ENCODE data around the gene FPR3.
"Not testable (repeated sequence)": the region's sequence is repeated elsewhere in the genome, so short reads cannot be mapped to it uniquely, and the experiment has no call there.

Gene FPR3

DNA sequence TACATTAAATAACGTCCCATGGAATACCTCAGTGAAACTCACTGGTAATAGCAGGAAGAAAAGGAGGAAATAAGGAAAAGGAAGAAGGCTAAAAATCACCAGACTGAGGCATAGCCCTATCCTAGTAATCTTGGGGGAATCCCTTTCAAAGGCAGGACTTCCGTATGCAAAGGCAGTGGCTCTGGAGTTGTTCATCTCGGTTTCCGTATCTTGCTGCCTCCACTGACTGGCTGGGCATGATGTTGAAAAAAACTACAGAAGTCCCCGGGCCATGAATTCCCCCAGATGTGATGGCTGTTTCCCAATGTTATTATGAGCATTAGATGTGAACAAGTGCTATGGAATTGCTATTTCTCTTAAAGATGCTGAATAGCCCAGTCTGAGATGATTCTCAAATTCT, 28.5 kb upstream of the FPR3 start:
- DNase-seq = no peak
- no peak overlapping the region for H3K27ac ChIP-seq
- in situ Hi-C loops (cut with HindIII; ENCODE audit: low pct_ligation_motif_present, low sequenced_read_pairs) = no loop called here
- H3K27me3 ChIP-seq (replicated peaks) = no peaks in the 10 kb centered on the region
- H3K36me3 ChIP-seq (replicated peaks) = no peaks in the 10 kb centered on the region
- no peak overlapping the region for H3K4me3 ChIP-seq (ENCODE audit: low read depth, low read length)
- TF ChIP-seq, protein P1, sequence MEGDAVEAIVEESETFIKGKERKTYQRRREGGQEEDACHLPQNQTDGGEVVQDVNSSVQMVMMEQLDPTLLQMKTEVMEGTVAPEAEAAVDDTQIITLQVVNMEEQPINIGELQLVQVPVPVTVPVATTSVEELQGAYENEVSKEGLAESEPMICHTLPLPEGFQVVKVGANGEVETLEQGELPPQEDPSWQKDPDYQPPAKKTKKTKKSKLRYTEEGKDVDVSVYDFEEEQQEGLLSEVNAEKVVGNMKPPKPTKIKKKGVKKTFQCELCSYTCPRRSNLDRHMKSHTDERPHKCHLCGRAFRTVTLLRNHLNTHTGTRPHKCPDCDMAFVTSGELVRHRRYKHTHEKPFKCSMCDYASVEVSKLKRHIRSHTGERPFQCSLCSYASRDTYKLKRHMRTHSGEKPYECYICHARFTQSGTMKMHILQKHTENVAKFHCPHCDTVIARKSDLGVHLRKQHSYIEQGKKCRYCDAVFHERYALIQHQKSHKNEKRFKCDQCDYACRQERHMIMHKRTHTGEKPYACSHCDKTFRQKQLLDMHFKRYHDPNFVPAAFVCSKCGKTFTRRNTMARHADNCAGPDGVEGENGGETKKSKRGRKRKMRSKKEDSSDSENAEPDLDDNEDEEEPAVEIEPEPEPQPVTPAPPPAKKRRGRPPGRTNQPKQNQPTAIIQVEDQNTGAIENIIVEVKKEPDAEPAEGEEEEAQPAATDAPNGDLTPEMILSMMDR (IDR thresholded peaks at IDR 0.05; ENCODE audit: low read depth, low read length, missing control alignments) = no peak

DNA sequence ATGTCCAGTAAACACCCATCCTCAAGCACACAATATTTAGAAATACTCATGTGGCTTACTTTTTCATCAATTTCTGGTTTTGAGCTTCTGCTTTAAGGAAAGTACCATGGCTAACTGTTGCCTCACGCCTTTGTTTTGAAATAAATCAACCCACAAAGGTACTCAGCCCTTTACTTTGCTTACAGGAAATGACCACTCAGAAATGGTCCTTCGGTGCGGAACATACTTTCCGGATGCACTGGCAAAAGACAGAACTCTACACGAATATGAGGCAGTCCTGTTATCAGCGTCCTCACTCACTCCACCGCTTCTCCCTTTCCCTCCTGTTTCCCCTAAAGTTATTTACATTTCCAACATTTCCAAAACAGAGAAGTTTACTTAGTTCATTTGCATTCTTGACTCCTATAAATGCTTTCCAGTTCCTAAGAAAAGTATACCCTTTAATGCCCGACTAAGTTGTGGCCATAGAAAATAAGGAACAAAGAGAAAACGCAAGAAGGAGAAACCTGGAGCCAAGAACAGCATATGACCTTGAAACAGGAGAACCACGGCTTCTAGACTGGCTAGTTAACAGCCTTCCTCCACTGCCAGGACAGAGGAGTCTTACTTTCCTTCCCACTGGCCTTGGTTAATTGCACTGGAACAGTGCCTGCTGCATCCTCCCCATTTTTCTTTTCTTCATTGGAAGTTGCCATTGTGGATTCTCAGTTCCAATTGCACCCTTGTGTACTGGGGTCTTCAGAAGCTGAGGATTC, 23.4 kb upstream of the FPR3 start:
- TF ChIP-seq, protein P1 (IDR thresholded peaks at IDR 0.05; ENCODE audit: low read depth, low read length, missing control alignments) = no peak
- in situ Hi-C loops (cut with HindIII; ENCODE audit: low pct_ligation_motif_present, low sequenced_read_pairs) = no loop called here
- no peak overlapping the region for H3K27ac ChIP-seq

DNA sequence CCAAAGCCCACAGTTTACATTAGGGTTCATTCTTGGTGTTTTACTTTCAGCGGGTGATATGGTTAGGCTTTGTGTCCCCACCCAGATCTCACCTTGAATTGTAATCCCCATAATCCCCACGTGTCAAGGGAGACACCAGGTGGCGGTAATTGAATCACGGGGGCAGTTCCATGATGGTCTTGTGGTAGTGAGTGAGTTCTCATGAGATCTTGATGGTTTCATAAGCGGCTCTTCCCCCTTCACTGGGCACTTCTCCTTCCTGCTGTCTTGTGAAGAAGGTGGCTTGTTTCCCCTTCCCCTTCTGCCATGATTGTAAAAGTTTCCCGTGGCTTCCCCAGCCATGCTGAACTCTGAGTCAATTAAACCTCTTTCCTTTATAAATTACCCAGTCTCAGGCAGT, 22.0 kb upstream of the FPR3 start:
- in situ Hi-C loops (cut with HindIII; ENCODE audit: low pct_ligation_motif_present, low sequenced_read_pairs) = no loop called here
- H3K27ac ChIP-seq = no peak overlapping the region
- no peak overlapping the region for H3K4me3 ChIP-seq (ENCODE audit: low read depth, low read length)
- no peaks in the 10 kb centered on the region for H3K36me3 ChIP-seq (replicated peaks)
- H3K27me3 ChIP-seq (replicated peaks) = no peaks in the 10 kb centered on the region
- DNase-seq = no peak
- TF ChIP-seq, protein P1 (IDR thresholded peaks at IDR 0.05; ENCODE audit: low read depth, low read length, missing control alignments) = no peak

More for the DNA sequence above, 23.4 kb upstream of the FPR3 start:
- H3K4me3 ChIP-seq (ENCODE audit: low read depth, low read length) = no peak overlapping the region
- H3K36me3 ChIP-seq (replicated peaks) = no peaks in the 10 kb centered on the region
- no peak for DNase-seq
- no peaks in the 10 kb centered on the region for H3K27me3 ChIP-seq (replicated peaks)

DNA sequence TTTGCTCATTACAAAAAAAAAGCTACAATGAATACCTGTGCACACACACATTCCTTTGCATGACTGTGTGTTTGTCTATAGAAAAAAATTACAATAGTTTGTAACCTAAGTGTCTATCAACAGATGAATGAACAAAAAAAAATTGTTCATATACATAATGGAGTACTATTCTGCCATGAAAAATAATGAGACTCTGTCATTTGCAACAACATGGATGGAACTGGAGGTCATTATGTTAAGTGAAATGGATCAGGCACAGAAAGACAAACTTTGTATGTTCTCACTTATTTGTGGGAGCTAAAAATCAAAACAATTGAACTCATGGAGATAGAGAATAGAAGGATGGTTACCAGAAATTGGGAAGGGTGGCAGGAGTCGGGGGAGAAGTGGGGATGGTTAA, 18.4 kb upstream of the FPR3 start:
- H3K27ac ChIP-seq; H3K4me3 ChIP-seq (ENCODE audit: low read depth, low read length); DNase-seq; H3K27me3 ChIP-seq (replicated peaks); in situ Hi-C loops (cut with HindIII; ENCODE audit: low pct_ligation_motif_present, low sequenced_read_pairs); H3K36me3 ChIP-seq (replicated peaks): not testable (repeated sequence)

DNA sequence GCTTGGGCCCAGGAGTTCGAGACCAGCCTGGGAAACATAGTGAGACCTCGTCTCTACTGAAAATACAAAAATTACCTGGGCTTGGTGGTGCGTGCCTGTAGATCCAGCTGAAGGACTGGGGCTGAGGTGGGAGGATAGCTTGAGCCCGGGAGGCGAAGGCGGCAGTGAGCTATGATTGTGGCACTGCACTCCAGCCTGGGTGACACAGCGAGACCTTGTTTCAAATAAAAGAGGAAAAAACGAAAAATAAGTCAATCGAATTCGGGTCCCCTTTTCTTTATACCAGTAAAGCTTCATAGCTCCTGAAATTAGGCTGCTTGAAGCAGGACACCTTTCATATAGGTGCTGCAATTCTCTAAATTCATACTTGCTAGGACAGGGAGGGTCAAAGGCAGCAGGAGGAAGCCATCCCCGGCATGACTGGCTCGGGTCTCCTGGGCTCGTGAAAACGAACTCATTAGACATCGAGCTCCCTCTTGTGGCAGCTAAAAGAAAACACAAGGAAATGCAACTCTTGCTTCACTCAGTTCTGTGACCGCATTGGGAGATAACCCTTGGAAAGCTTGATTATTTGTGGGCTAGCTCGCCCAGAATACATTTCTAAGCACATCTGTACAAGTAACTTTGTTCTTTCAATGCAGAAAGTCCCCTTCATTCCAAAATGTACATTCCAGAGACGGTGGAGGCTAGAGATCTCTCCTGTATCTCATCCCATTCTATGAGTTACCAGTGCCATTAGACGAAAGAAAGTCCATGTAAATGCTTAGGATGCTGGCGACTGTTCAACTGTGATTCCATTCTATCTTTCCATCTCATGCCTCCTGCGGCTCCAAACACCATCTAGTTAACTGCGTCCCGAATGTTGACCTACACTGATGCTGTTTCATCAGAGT, 17.1 kb upstream of the FPR3 start:
- Histone ChIP-seq H3K27me3 (replicated peaks) (no peaks in the 10 kb centered on the region), H3K36me3 (replicated peaks) (no peaks in the 10 kb centered on the region), H3K27ac (no peak overlapping the region), H3K4me3 (ENCODE audit: low read depth, low read length) (no peak overlapping the region)
- peak; percentile 67 for DNase-seq
- TF ChIP-seq, protein P1 (IDR thresholded peaks at IDR 0.05; ENCODE audit: low read depth, low read length, missing control alignments) = peak; percentile 80
- in situ Hi-C loops (cut with HindIII; ENCODE audit: low pct_ligation_motif_present, low sequenced_read_pairs) = no loop called here

DNA sequence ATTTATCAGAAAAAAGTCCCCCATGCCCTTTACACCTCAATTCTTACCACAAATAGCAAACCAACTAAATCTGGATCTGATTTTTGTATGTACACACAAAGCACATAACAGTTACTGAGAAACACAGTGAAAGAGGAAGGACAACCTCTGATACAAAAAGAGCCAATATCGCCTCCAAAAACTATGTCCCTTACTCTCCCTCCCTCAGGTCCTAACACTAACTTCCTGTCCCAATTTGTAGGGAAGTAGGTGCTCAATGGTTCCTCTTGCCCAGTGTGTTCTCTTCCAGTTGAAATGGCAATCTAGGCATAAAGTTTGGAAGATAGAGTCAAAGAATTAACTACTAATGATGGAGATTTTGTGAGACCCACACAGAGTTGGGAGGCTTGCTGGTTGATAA, 15.8 kb upstream of the FPR3 start:
- in situ Hi-C loops (cut with HindIII; ENCODE audit: low pct_ligation_motif_present, low sequenced_read_pairs) = no loop called here
- Histone ChIP-seq H3K27me3 (replicated peaks) (no peaks in the 10 kb centered on the region), H3K27ac (no peak overlapping the region), H3K36me3 (replicated peaks) (no peaks in the 10 kb centered on the region), H3K4me3 (ENCODE audit: low read depth, low read length) (no peak overlapping the region)
- TF ChIP-seq, protein P1 (IDR thresholded peaks at IDR 0.05; ENCODE audit: low read depth, low read length, missing control alignments) = no peak
- no peak for DNase-seq

Measured in brain microvascular endothelial cell (primary cell).